Ishikawa (cell line): ENCODE data around the gene REEP2.
A peak's percentile ranks its signal among the peaks of the same experiment; 100 is the strongest.

Experiments used
- CEBPB ChIP-seq: IDR thresholded peaks from 2 replicates; pipeline ENCODE4 v1.6.1; 2012
- CREB1 ChIP-seq: IDR thresholded peaks from 2 replicates; pipeline ENCODE4 v1.6.1; 2012; ENCODE audit warnings: low read depth
- EGR1 ChIP-seq: IDR thresholded peaks from 2 replicates; pipeline ENCODE4 v1.6.1; 2012
- EP300 ChIP-seq: IDR thresholded peaks from 2 replicates; pipeline ENCODE4 v1.6.1; 2012; ENCODE audit warnings: borderline replicate concordance
- FOXM1 ChIP-seq: IDR thresholded peaks from 2 replicates; pipeline ENCODE4 v1.6.1; 2012; ENCODE audit warnings: low read depth, borderline replicate concordance
- MAX ChIP-seq: IDR thresholded peaks from 2 replicates; pipeline ENCODE4 v1.6.1; 2012
- NFIC ChIP-seq: IDR thresholded peaks from 2 replicates; pipeline ENCODE4 v1.6.1; 2012
- RAD21 ChIP-seq: IDR thresholded peaks from 2 replicates; pipeline ENCODE4 v1.6.1; 2012; ENCODE audit warnings: low read depth
- REST ChIP-seq: IDR thresholded peaks from 2 replicates; pipeline ENCODE4 v1.6.1; 2012; ENCODE audit warnings: low read depth, mild to moderate bottlenecking
- TAF1 ChIP-seq: IDR thresholded peaks from 2 replicates; pipeline ENCODE4 v1.6.1; 2012; ENCODE audit warnings: low read depth, mild to moderate bottlenecking
- TCF12 ChIP-seq: IDR thresholded peaks from 2 replicates; pipeline ENCODE4 v1.6.1; 2012; ENCODE audit warnings: low read depth
- TEAD4 ChIP-seq: IDR thresholded peaks from 2 replicates; pipeline ENCODE4 v1.6.1; 2012
- USF1 ChIP-seq: IDR thresholded peaks from 2 replicates; pipeline ENCODE4 v1.6.1; 2012
- YY1 ChIP-seq: IDR thresholded peaks from 2 replicates; pipeline ENCODE4 v1.6.1; 2012; ENCODE audit warnings: low read depth
- ZBTB7A ChIP-seq: IDR thresholded peaks from 2 replicates; pipeline ENCODE4 v1.6.1; 2012; ENCODE audit warnings: low read depth

Gene REEP2

GRCh38 chr5:138410996-138411640 is 27.7 kb upstream of the REEP2 start:
- peak; percentile 56 for TF ChIP-seq RAD21

- TF ChIP-seq CEBPB (no peak), YY1 (no peak), TEAD4 (no peak), FOXM1 (no peak), TCF12 (no peak), CREB1 (no peak), REST (no peak), TAF1 (no peak), ZBTB7A (no peak), RAD21 (no peak), USF1 (no peak), MAX (no peak), NFIC (no peak), EGR1 (no peak), EP300 (no peak)
Observed at GRCh38 chr5:138418444-138418843, 20.4 kb upstream of the REEP2 start.

GRCh38 chr5:138425079-138425478 is 13.8 kb upstream of the REEP2 start:
- TF ChIP-seq CREB1 (no peak), RAD21 (no peak), REST (no peak), TEAD4 (no peak), EGR1 (no peak), YY1 (no peak), NFIC (no peak), MAX (no peak)

- no peak for TF ChIP-seq FOXM1
- TF ChIP-seq ZBTB7A: no peak
- TF ChIP-seq NFIC: no peak
- no peak for TF ChIP-seq MAX
- TF ChIP-seq EGR1: no peak
- no peak for TF ChIP-seq EP300
- no peak for TF ChIP-seq CEBPB
- TF ChIP-seq REST: no peak
- no peak for TF ChIP-seq TAF1
- no peak for TF ChIP-seq USF1
- no peak for TF ChIP-seq RAD21
- TF ChIP-seq TCF12: no peak
- TF ChIP-seq TEAD4: no peak
- no peak for TF ChIP-seq YY1
- TF ChIP-seq CREB1: no peak
Observed at GRCh38 chr5:138435943-138436342, 2.9 kb upstream of the REEP2 start.
